PC-9 (cell line): ENCODE results near the gene SLC35G6. TPM values are rescaled to one million over a fixed set of nuclear protein-coding genes. Genes with fewer than 3 reads are reported as not detected.

ENCODE experiments used
- BruUV-seq: library from RNA; stranded (reverse); fragments of 400-500 nt; replicated peaks from 2 replicates; lab custom pipeline; 2021; lab: Mats Ljungman, UMichigan
- CTCF ChIA-PET: fragments of 300-600 bp; sonication (Branson Sonifier 250); formaldehyde crosslinking; loops from one replicate; lab custom pipeline; 2022; ENCODE audit warnings: antibody characterized with exemption; lab: Charles Lee
- POLR2A ChIA-PET: fragments of 300-600 bp; sonication (Branson Sonifier 250); formaldehyde crosslinking; loops from one replicate; lab custom pipeline; 2022; ENCODE audit warnings: antibody characterized with exemption; ENCODE audit not compliant: unreplicated experiment; lab: Charles Lee
- DNase-seq, 2 experiments: peaks; one replicate each; pipeline versions ENCODE4 v3.0.0 to v3.0.0-alpha.2; 2015 to 2022; ENCODE audit warnings: mixed read lengths in 1 of 2
- H2AFZ ChIP-seq: fragments of 200-600 bp; sonication (generic); 2 replicates; pipeline ENCODE4 v1.8.1; 2017; ENCODE audit warnings: antibody characterized with exemption
- H3F3A ChIP-seq: fragments of 200-600 bp; sonication (generic); 2 replicates; pipeline ENCODE4 v1.8.1; 2017; ENCODE audit warnings: antibody characterized with exemption, mild to moderate bottlenecking, low read depth; ENCODE audit not compliant: insufficient read depth
- H3K27ac ChIP-seq: fragments of 200-600 bp; sonication (generic); 2 replicates; pipeline ENCODE4 v1.6.1; 2016; ENCODE audit warnings: mixed run types
- H3K27me3 ChIP-seq: fragments of 200-600 bp; sonication (generic); 2 replicates; pipeline ENCODE4 v1.6.1; 2016; ENCODE audit warnings: low read depth, mixed run types; ENCODE audit not compliant: insufficient read depth
- H3K36me3 ChIP-seq: fragments of 200-600 bp; sonication (generic); 2 replicates; pipeline ENCODE4 v1.6.1; 2016; ENCODE audit warnings: low read depth, mixed run types
- H3K4me1 ChIP-seq: fragments of 200-600 bp; sonication (generic); replicated peaks from 2 replicates; pipeline ENCODE4 v1.6.1; 2016; ENCODE audit warnings: mixed run types; ENCODE audit not compliant: insufficient read depth
- H3K4me2 ChIP-seq: fragments of 200-600 bp; sonication (generic); 2 replicates; pipeline ENCODE4 v1.6.1; 2017; ENCODE audit warnings: mixed run types
- H3K4me3 ChIP-seq: fragments of 200-600 bp; sonication (generic); 2 replicates; pipeline ENCODE4 v1.6.1; 2016; ENCODE audit warnings: mixed run types
- H3K79me2 ChIP-seq: fragments of 200-600 bp; sonication (generic); 2 replicates; pipeline ENCODE4 v1.6.1; 2017; ENCODE audit warnings: low read depth, mixed run types
- H3K9me2 ChIP-seq: fragments of 200-600 bp; sonication (generic); 2 replicates; pipeline ENCODE4 v1.8.1; 2017; ENCODE audit warnings: mild to moderate bottlenecking; ENCODE audit not compliant: insufficient read depth
- H3K9me3 ChIP-seq: fragments of 200-600 bp; sonication (generic); 2 replicates; pipeline ENCODE4 v1.8.1; 2016; ENCODE audit warnings: low read depth; ENCODE audit not compliant: insufficient read depth
- H4K20me1 ChIP-seq: fragments of 200-600 bp; sonication (generic); 2 replicates; pipeline ENCODE4 v1.8.1; 2017; ENCODE audit not compliant: insufficient read depth
- EZH2 ChIP-seq: fragments of 200-600 bp; sonication (generic); IDR thresholded peaks from 2 replicates; pipeline ENCODE4 v1.8.0; 2017; ENCODE audit warnings: antibody characterized with exemption, low read depth
- intact Hi-C: fragments of 100-400 bp; cut with micrococcal nuclease; formaldehyde crosslinking; loops from one replicate; pipeline ENCODE4 v1.10.0; 2022; ENCODE audit not compliant: unreplicated experiment
- total RNA-seq: library from RNA; stranded (reverse); gene quantifications from 2 replicates; pipeline ENCODE4 v1.2.3, GENCODE V29; 2021
- TF ChIP-seq, protein P1 (sequence below): fragments of 200-600 bp; sonication (generic); conservative IDR thresholded peaks from 2 replicates; pipeline ENCODE4 v1.6.1; 2017; ENCODE audit warnings: mixed run types, antibody characterized with exemption, mild to moderate bottlenecking, moderate library complexity

The SLC35G6 gene
- total RNA-seq, 1 experiment from 2014 or later = not detected

DNA sequence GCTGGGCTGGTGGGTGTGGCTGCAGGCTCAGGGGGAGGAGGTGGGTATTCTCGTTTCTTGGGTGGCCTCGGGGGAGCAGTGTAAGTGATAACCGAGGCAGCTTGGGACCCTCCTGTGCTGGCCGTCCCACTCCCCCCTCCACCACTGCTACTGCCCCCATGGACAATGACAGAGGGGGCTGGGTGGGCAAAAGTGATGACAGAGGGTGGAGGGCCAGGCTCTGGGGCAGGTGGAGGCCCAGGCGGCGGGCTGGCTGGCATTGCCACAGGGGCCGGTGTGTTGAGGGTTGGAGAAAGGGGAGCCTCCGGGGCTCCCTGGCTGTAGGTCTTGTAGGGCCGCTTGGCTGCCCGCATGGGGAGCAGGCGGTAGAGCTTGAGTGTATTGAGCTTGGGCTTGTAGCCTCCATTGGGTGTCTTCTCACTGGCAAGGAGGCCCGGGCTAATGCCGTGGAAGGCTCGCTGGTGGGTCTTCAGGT is 17.8 kb upstream of the SLC35G6 start:
- Histone ChIP-seq H4K20me1 (no peaks in the 10 kb centered on the region), H3K27me3 (no peaks in the 10 kb centered on the region), H3K36me3 (no peaks in the 10 kb centered on the region), H2AFZ (no peak overlapping the region), H3F3A (no peaks in the 10 kb centered on the region), H3K9me2 (no peaks in the 10 kb centered on the region), H3K9me3 (no peaks in the 10 kb centered on the region), H3K4me2 (no peak overlapping the region), H3K79me2 (no peaks in the 10 kb centered on the region), H3K4me3 (no peak overlapping the region), H3K4me1 (no peaks in the 10 kb centered on the region), H3K27ac (no peak overlapping the region)
- no peak for TF ChIP-seq EZH2
- TF ChIP-seq, protein P1, sequence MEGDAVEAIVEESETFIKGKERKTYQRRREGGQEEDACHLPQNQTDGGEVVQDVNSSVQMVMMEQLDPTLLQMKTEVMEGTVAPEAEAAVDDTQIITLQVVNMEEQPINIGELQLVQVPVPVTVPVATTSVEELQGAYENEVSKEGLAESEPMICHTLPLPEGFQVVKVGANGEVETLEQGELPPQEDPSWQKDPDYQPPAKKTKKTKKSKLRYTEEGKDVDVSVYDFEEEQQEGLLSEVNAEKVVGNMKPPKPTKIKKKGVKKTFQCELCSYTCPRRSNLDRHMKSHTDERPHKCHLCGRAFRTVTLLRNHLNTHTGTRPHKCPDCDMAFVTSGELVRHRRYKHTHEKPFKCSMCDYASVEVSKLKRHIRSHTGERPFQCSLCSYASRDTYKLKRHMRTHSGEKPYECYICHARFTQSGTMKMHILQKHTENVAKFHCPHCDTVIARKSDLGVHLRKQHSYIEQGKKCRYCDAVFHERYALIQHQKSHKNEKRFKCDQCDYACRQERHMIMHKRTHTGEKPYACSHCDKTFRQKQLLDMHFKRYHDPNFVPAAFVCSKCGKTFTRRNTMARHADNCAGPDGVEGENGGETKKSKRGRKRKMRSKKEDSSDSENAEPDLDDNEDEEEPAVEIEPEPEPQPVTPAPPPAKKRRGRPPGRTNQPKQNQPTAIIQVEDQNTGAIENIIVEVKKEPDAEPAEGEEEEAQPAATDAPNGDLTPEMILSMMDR = no peak
- no TSS peak for BruUV-seq
- no peak for DNase-seq
- intact Hi-C loops = no loop called here
- CTCF ChIA-PET = no interaction called here
- POLR2A ChIA-PET = no interaction called here

DNA sequence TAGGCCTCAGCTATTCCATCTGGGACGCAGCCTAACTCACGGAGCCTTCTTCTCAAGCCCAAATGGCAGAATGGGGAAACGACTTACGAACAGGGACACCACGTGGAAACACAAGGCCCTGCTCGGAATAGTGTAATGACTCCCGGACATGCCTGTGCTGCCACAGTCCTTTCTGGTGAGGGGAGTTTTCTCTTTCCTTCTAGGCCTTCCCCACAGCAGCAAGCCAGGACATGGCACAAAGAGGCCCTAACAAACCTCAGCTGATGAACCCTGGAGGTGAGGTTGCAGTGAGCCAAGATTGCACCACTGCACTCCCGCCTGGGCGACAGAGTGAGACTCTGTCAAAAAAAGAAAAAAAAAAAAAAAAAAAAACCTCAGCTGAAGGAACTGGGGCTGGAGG is 17.2 kb upstream of the SLC35G6 start:
- Histone ChIP-seq H3K9me3 (no peaks in the 10 kb centered on the region), H3K4me2 (no peak overlapping the region), H3K4me3 (no peak overlapping the region), H4K20me1 (no peaks in the 10 kb centered on the region), H3K9me2 (no peaks in the 10 kb centered on the region), H2AFZ (no peak overlapping the region), H3K27ac (no peak overlapping the region), H3K4me1 (no peaks in the 10 kb centered on the region), H3K79me2 (no peaks in the 10 kb centered on the region), H3K27me3 (no peaks in the 10 kb centered on the region), H3F3A (no peaks in the 10 kb centered on the region), H3K36me3 (no peaks in the 10 kb centered on the region)
- no peak for DNase-seq
- intact Hi-C loops = no loop called here
- ChIA-PET CTCF (interaction anchor here (0.6 kb wide), 1 partner anchor 40 kb away, joined by 4 read pairs; no protein-coding TSS in a partner anchor), POLR2A (interaction anchor here (0.6 kb wide), 1 partner anchor 87 kb away, joined by 4 read pairs; no protein-coding TSS in a partner anchor)
- no TSS peak for BruUV-seq
- TF ChIP-seq EZH2 = no peak
- TF ChIP-seq, protein P1 = no peak

DNA sequence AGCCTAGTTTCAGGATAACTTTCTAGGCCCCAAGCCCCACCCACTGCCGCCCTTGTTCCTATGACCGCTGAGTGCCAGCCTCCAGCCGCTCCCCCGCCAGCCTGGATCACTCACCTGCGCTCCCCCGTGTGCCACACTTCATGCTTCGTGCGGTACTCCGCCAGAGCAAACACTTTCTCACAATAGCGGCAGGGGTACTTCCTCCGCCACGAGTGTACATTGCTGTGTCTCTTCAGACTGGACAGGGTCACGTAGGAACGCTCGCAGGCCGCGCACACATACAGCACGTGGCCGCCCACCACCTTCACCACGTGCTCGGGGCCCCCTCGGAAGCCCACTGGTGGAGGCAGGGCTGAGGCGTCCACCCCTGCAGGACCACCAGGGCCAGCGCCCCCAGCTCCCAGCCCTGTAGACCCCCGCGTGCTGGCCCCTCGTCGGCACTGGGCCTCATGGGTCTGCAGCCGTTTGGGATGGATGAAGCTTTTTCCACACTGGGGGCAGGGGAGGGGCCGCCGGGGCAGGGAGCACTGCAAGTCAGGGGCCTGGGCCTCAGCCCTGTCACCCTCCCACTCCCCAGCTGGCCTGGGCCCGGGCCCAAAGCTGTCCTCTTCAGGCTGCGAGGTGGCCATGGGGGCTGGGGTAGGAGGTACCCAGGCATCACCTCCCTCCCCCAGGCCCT is 15.5 kb upstream of the SLC35G6 start:
- H3K27ac ChIP-seq = no peak overlapping the region
- no peaks in the 10 kb centered on the region for H3K79me2 ChIP-seq
- H3K4me2 ChIP-seq = no peak overlapping the region
- BruUV-seq = no TSS peak
- H3K4me3 ChIP-seq = no peak overlapping the region
- H4K20me1 ChIP-seq = no peaks in the 10 kb centered on the region
- intact Hi-C loops = no loop called here
- no peaks in the 10 kb centered on the region for H3K36me3 ChIP-seq
- H3K9me2 ChIP-seq = no peaks in the 10 kb centered on the region
- H3K9me3 ChIP-seq = no peaks in the 10 kb centered on the region
- CTCF ChIA-PET = no interaction called here
- POLR2A ChIA-PET = no interaction called here
- no peak overlapping the region for H2AFZ ChIP-seq
- H3K27me3 ChIP-seq = no peaks in the 10 kb centered on the region
- H3K4me1 ChIP-seq = no peaks in the 10 kb centered on the region
- TF ChIP-seq, protein P1 = no peak
- no peak for TF ChIP-seq EZH2
- DNase-seq = no peak
- H3F3A ChIP-seq = no peaks in the 10 kb centered on the region
